Keratinocyte (primary cell): ENCODE results near the gene MYL4. TPM values are rescaled to one million over a fixed set of nuclear protein-coding genes. Genes with fewer than 3 reads are reported as not detected.

ENCODE experiments used
- DNase-seq: peaks from one replicate; pipeline ENCODE4 v3.0.0-alpha.2; 2011; ENCODE audit warnings: low read depth, missing footprints, low spot score
- FAIRE-seq: peaks from 2 replicates; lab custom pipeline; 2011; peaks lifted over from hg19 to GRCh38; lab: Jason Lieb, UNC
- H2AFZ ChIP-seq: 2 replicates; pipeline ENCODE4 v1.6.0; 2012; ENCODE audit warnings: low read length, control low read depth, inconsistent platforms; ENCODE audit not compliant: control insufficient read depth
- H3K27ac ChIP-seq: 2 replicates; pipeline ENCODE4 v1.5.1; 2011; ENCODE audit warnings: low read length; ENCODE audit not compliant: control insufficient read depth, insufficient read depth
- H3K27me3 ChIP-seq: 3 replicates; pipeline ENCODE4 v1.6.0; 2011; ENCODE audit warnings: low read length; ENCODE audit not compliant: control insufficient read depth, insufficient read depth; ENCODE audit errors: extremely low read depth
- H3K36me3 ChIP-seq, 2 experiments: 2 replicates in 1 of 2; 3 replicates in 1 of 2; pipeline ENCODE4 v1.5.1; 2011; ENCODE audit warnings: low read length in 2 of 2, mild to moderate bottlenecking in 1 of 2; ENCODE audit not compliant: control insufficient read depth in 2 of 2, insufficient read depth in 2 of 2; ENCODE audit errors: extremely low read depth in 1 of 2
- H3K4me1 ChIP-seq: 3 replicates; pipeline ENCODE4 v1.5.1; 2011; ENCODE audit warnings: low read length; ENCODE audit not compliant: control insufficient read depth, insufficient read depth; ENCODE audit errors: extremely low read depth
- H3K4me2 ChIP-seq: 3 replicates; pipeline ENCODE4 v1.6.0; 2011; ENCODE audit warnings: low read depth, low read length; ENCODE audit not compliant: control insufficient read depth, insufficient read depth; ENCODE audit errors: extremely low read depth
- H3K4me3 ChIP-seq, 3 experiments: fragments of 200-600 bp in 1 of 3; sonication (generic) in 1 of 3; 2 replicates in 2 of 3; 3 replicates in 1 of 3; pipeline ENCODE4 v1.5.1; 2011 to 2016; ENCODE audit warnings: low read length in 3 of 3, mild to moderate bottlenecking in 3 of 3, control low read depth in 2 of 3, inconsistent platforms in 1 of 3, low read depth in 1 of 3, mixed read lengths in 1 of 3, mixed run types in 1 of 3, moderate library complexity in 1 of 3; ENCODE audit not compliant: control insufficient read depth in 2 of 3, insufficient read depth in 2 of 3; ENCODE audit errors: extremely low read depth in 1 of 3
- H3K79me2 ChIP-seq: 2 replicates; pipeline ENCODE4 v1.6.0; 2012; ENCODE audit warnings: low read length; ENCODE audit not compliant: control insufficient read depth, insufficient read depth
- H3K9ac ChIP-seq: 3 replicates; pipeline ENCODE4 v1.6.0; 2011; ENCODE audit warnings: low read length; ENCODE audit not compliant: control insufficient read depth, insufficient read depth; ENCODE audit errors: extremely low read depth
- H3K9me1 ChIP-seq: 3 replicates; pipeline ENCODE4 v1.6.0; 2011; ENCODE audit warnings: low read length; ENCODE audit not compliant: control insufficient read depth, insufficient read depth; ENCODE audit errors: extremely low read depth
- H3K9me3 ChIP-seq: 2 replicates; pipeline ENCODE4 v1.5.1; 2012; ENCODE audit warnings: low read depth, low read length; ENCODE audit not compliant: control insufficient read depth
- H4K20me1 ChIP-seq: 3 replicates; pipeline ENCODE4 v1.6.0; 2011; ENCODE audit warnings: low read length; ENCODE audit not compliant: control insufficient read depth, insufficient read depth; ENCODE audit errors: extremely low read depth
- EZH2 ChIP-seq: IDR thresholded peaks from one replicate; pipeline ENCODE4 v1.6.1; 2012; ENCODE audit warnings: inconsistent platforms, mild to moderate bottlenecking, low read length, moderate library complexity
- dilution Hi-C: fragments of 300-500 bp; cut with MboI; formaldehyde crosslinking; loops from one replicate; pipeline ENCODE4 v1.7.0; 2020; ENCODE audit warnings: low sequenced_read_pairs; ENCODE audit not compliant: extremely low pct_ligation_motif_present
- polyA plus RNA-seq, 5 experiments: library from polyadenylated mRNA; depleted of rRNA in 3 of 5; stranded (reverse) in 3 of 5; stranded (forward) in 1 of 5; unstranded in 1 of 5; fragments of >200 nt; gene quantifications; 1 replicate in 1 of 5; 2 replicates in 3 of 5; 3 replicates in 1 of 5; pipeline versions ENCODE4 v1.2.1 to v1.2.3, GENCODE V29; 2011 to 2012; ENCODE audit warnings: missing spikeins in 2 of 5, low read depth in 1 of 5, low replicate concordance in 1 of 5
- TF ChIP-seq, protein P1 (sequence below), 3 experiments: IDR thresholded peaks in 1 of 3; conservative IDR thresholded peaks in 1 of 3; optimal IDR thresholded peaks in 1 of 3; 2 replicates in 2 of 3; 3 replicates in 1 of 3; pipeline versions ENCODE3 to v1.5.1; 2011; ENCODE audit warnings: low read length in 3 of 3, mild to moderate bottlenecking in 3 of 3, moderate library complexity in 2 of 3, control low read depth in 1 of 3, inconsistent platforms in 1 of 3; ENCODE audit not compliant: insufficient read depth in 2 of 3; ENCODE audit errors: extremely low read depth in 1 of 3

Gene MYL4
- polyA plus RNA-seq, 1 donor (not counting 4 experiments of a cell fraction or from before 2014, with no cell fraction given), result not detected

DNA sequence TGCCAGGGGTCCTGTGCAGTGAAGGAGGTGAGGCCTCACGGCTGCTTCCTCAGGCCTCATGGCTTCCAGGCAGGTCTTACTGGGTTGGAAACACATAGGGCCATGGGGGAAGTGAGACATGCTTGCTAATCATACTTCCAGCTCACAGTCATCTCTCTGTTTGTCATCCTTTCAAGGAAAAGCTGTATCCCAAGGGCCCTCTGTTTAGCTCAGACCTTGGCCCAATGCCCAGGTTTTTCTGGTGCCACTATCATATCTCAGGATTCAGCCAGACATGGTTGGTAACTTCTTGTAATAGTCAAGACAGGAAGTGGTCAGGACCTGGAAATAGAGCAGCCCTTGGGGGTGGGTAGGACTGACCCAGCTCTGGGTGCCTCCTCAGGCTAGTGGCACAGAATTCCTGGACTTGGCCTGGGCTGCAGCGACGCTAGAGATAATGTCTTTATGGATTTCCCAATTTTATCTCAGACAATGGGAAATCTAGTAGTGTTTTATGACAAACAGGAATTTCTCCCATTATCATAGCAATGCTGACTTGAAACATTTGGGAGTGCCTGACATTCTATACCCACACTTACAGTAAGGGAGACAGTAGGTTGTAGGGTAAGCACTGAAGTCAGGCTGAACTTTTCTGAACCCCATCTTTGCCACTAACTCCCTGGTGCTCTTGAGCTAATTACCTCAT, 31.0 kb downstream of the MYL4 start:
- peak; percentile 97 for FAIRE-seq
- Histone ChIP-seq H3K9ac (no peak overlapping the region), H3K27ac (no peak overlapping the region), H3K9me1 (no peaks in the 10 kb centered on the region), H3K4me2 (peak overlapping the region; percentile 31), H3K27me3 (peaks cover 3% of the 10 kb centered on the region), H3K4me1 (peaks cover 16% of the 10 kb centered on the region), H3K4me3 (no peak overlapping the region), H4K20me1 (no peaks in the 10 kb centered on the region), H3K36me3 (no peaks in the 10 kb centered on the region), H2AFZ (peak overlapping the region; percentile 55), H3K9me3 (peaks cover 3% of the 10 kb centered on the region), H3K79me2 (no peaks in the 10 kb centered on the region)
- dilution Hi-C loops, result no loop called here
- peak; percentile 83 for DNase-seq
- TF ChIP-seq EZH2, result no peak
- TF ChIP-seq, protein P1, sequence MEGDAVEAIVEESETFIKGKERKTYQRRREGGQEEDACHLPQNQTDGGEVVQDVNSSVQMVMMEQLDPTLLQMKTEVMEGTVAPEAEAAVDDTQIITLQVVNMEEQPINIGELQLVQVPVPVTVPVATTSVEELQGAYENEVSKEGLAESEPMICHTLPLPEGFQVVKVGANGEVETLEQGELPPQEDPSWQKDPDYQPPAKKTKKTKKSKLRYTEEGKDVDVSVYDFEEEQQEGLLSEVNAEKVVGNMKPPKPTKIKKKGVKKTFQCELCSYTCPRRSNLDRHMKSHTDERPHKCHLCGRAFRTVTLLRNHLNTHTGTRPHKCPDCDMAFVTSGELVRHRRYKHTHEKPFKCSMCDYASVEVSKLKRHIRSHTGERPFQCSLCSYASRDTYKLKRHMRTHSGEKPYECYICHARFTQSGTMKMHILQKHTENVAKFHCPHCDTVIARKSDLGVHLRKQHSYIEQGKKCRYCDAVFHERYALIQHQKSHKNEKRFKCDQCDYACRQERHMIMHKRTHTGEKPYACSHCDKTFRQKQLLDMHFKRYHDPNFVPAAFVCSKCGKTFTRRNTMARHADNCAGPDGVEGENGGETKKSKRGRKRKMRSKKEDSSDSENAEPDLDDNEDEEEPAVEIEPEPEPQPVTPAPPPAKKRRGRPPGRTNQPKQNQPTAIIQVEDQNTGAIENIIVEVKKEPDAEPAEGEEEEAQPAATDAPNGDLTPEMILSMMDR (optimal IDR thresholded peaks at IDR 0.05 in 1 of 3, IDR thresholded peaks at IDR 0.05 in 1 of 3, conservative IDR thresholded peaks at IDR 0.05 in 1 of 3; ENCODE audit: extremely low read depth in 1 of 3, insufficient read depth in 2 of 3, low read length in 3 of 3), result no peak

DNA sequence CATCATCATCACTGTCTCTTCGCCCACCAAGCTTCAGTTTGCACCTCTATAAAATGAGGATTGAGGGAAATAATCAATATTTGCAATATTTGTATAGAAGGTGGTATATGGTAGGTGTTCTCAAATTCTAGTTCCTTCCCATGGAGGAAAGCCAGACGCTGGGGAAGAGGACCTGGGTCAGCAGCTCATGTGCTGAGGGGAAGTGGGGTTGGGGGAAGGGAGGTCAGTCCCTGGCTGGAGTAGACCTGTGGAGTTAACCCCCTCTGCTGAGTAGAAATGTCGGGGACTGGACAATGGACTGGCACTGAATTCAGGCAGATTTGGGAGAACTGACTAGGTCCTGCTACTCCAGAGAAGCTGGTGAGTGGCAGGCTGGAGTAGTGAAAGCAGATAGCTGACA, 31.7 kb downstream of the MYL4 start:
- FAIRE-seq, result no peak
- H3K9ac ChIP-seq, result no peak overlapping the region
- dilution Hi-C loops, result no loop called here

More for the DNA sequence above, 31.7 kb downstream of the MYL4 start:
- peaks cover 3% of the 10 kb centered on the region for H3K27me3 ChIP-seq
- H2AFZ ChIP-seq, result no peak overlapping the region
- TF ChIP-seq, protein P1 (optimal IDR thresholded peaks at IDR 0.05 in 1 of 3, IDR thresholded peaks at IDR 0.05 in 1 of 3, conservative IDR thresholded peaks at IDR 0.05 in 1 of 3; ENCODE audit: extremely low read depth in 1 of 3, insufficient read depth in 2 of 3, low read length in 3 of 3), result no peak
- TF ChIP-seq EZH2, result no peak
- DNase-seq, result no peak
- H3K4me2 ChIP-seq, result peak overlapping the region; percentile 31
- H3K79me2 ChIP-seq, result no peaks in the 10 kb centered on the region
- no peaks in the 10 kb centered on the region for H3K9me1 ChIP-seq
- H3K27ac ChIP-seq, result no peak overlapping the region
- H3K36me3 ChIP-seq, result no peaks in the 10 kb centered on the region
- peaks cover 16% of the 10 kb centered on the region for H3K4me1 ChIP-seq
- H4K20me1 ChIP-seq, result no peaks in the 10 kb centered on the region
- no peak overlapping the region for H3K4me3 ChIP-seq
- peaks cover 3% of the 10 kb centered on the region for H3K9me3 ChIP-seq
